HCT116 (cell line): Measurements from ENCODE around the gene SNX9. TPM values are rescaled to one million over a fixed set of nuclear protein-coding genes. Genes with fewer than 3 reads are reported as not detected.

Source experiments
- ATAC-seq: fragments of 200-7000 bp; cut with Tn5 transposase; 2 replicates; pipeline ENCODE4 v1.9.1; 2020; ENCODE audit warnings: mild to moderate bottlenecking, moderate library complexity
- BruUV-seq: library from RNA; stranded (reverse); fragments of 400-500 nt; replicated peaks from 2 replicates; lab custom pipeline; 2021; lab: Mats Ljungman, UMichigan
- CTCF ChIA-PET: fragments of 300-600 bp; sonication (Branson Sonifier 250); formaldehyde crosslinking; loops from one replicate; lab custom pipeline; 2021; ENCODE audit warnings: antibody characterized with exemption; lab: Charles Lee
- POLR2A ChIA-PET: fragments of 300-600, 350-600 bp; sonication (Branson Sonifier 250); formaldehyde crosslinking; loops from one replicate; lab custom pipeline; 2021; ENCODE audit warnings: antibody characterized with exemption; lab: Charles Lee
- RAD21 ChIA-PET, 2 experiments: fragments of 300-600 bp; sonication (Branson Sonifier 250); formaldehyde crosslinking; loops; one replicate each; lab custom pipeline; 2023; ENCODE audit warnings: low total read pairs in 2 of 2; ENCODE audit not compliant: uncharacterized antibody in 2 of 2, unreplicated experiment in 2 of 2, low non-redundant PET in 1 of 2; lab: Charles Lee
- DNase-seq: peaks from one replicate; pipeline ENCODE4 v3.0.0-alpha.2; 2010; ENCODE audit warnings: low read depth, low spot score
- H2AFZ ChIP-seq: fragments of 200-600 bp; shearing (Covaris generic), sonication (generic); 2 replicates; pipeline ENCODE4 v1.6.1; 2017; ENCODE audit warnings: low read depth, mixed run types, mixed read lengths, antibody characterized with exemption, low read length; ENCODE audit not compliant: poor library complexity, severe bottlenecking
- H3K27ac ChIP-seq: 2 replicates; pipeline ENCODE4 v1.5.1; 2012; ENCODE audit warnings: low read depth, low read length
- H3K27me3 ChIP-seq: fragments of 200-600 bp; sonication (generic); 2 replicates; pipeline ENCODE4 v1.6.1; 2016; ENCODE audit warnings: mixed run types, low read length, mixed read lengths; ENCODE audit not compliant: insufficient read depth
- H3K36me3 ChIP-seq, 2 experiments: fragments of 200-500 bp in 1 of 2; fragments of 200-600 bp in 1 of 2; sonication (Bioruptor generic) in 1 of 2; sonication (generic) in 1 of 2; 2 replicates each; pipeline versions ENCODE4 v1.5.1 to v1.6.1; 2014 to 2016; ENCODE audit warnings: low read length in 2 of 2, inconsistent platforms in 1 of 2, mixed read lengths in 1 of 2, mixed run types in 1 of 2; ENCODE audit not compliant: insufficient read depth in 2 of 2, control insufficient read depth in 1 of 2
- H3K4me1 ChIP-seq, 2 experiments: fragments of 200-600 bp in 1 of 2; sonication (generic) in 1 of 2; 2 replicates each; pipeline versions ENCODE4 v1.5.1 to v1.6.1; 2012 to 2017; ENCODE audit warnings: low read length in 2 of 2, inconsistent platforms in 1 of 2, mild to moderate bottlenecking in 1 of 2, mixed read lengths in 1 of 2, mixed run types in 1 of 2, moderate library complexity in 1 of 2; ENCODE audit not compliant: insufficient read depth in 2 of 2, control insufficient read depth in 1 of 2
- H3K4me2 ChIP-seq: fragments of 200-600 bp; sonication (generic); 2 replicates; pipeline ENCODE4 v1.6.1; 2017; ENCODE audit warnings: mixed run types, low read length, mixed read lengths
- H3K4me3 ChIP-seq, 2 experiments: fragments of 200-600 bp in 1 of 2; sonication (generic) in 1 of 2; replicated peaks in 1 of 2; 2 replicates each; pipeline ENCODE4 v1.5.1; 2011 to 2016; ENCODE audit warnings: low read length in 2 of 2, control low read depth in 1 of 2, low read depth in 1 of 2, mild to moderate bottlenecking in 1 of 2, mixed read lengths in 1 of 2, mixed run types in 1 of 2
- H3K79me2 ChIP-seq: fragments of 200-600 bp; sonication (generic); 2 replicates; pipeline ENCODE4 v1.6.1; 2017; ENCODE audit warnings: mild to moderate bottlenecking, mixed run types, low read length, moderate library complexity, mixed read lengths; ENCODE audit not compliant: insufficient read depth
- H3K9ac ChIP-seq: fragments of 200-600 bp; sonication (generic); 2 replicates; pipeline ENCODE4 v1.6.1; 2016; ENCODE audit warnings: low read length, mixed read lengths
- H3K9me2 ChIP-seq: fragments of 200-600 bp; sonication (generic), shearing (Covaris generic); 2 replicates; pipeline ENCODE4 v1.6.1; 2017; ENCODE audit warnings: mixed run types, mild to moderate bottlenecking, moderate library complexity; ENCODE audit not compliant: insufficient read depth
- H3K9me3 ChIP-seq, 2 experiments: fragments of 200-500 bp in 1 of 2; fragments of 200-600 bp in 1 of 2; sonication (Bioruptor generic) in 1 of 2; sonication (generic) in 1 of 2; 2 replicates each; pipeline ENCODE4 v1.6.1; 2014 to 2017; ENCODE audit warnings: low read length in 2 of 2, mixed read lengths in 2 of 2, inconsistent platforms in 1 of 2, low read depth in 1 of 2, mild to moderate bottlenecking in 1 of 2, mixed run types in 1 of 2, moderate library complexity in 1 of 2; ENCODE audit not compliant: control insufficient read depth in 1 of 2, insufficient read depth in 1 of 2
- H4K20me1 ChIP-seq: fragments of 200-600 bp; sonication (generic), shearing (Covaris generic); 2 replicates; pipeline ENCODE4 v1.6.1; 2017; ENCODE audit warnings: mixed run types, mild to moderate bottlenecking, moderate library complexity; ENCODE audit not compliant: insufficient read depth
- CBX3 ChIP-seq: IDR thresholded peaks from 2 replicates; pipeline ENCODE4 v1.6.1; 2012; ENCODE audit warnings: low read depth
- EGR1 ChIP-seq: IDR thresholded peaks from 2 replicates; pipeline ENCODE4 v1.6.1; 2012; ENCODE audit warnings: low read depth
- ELF1 ChIP-seq: IDR thresholded peaks from 2 replicates; pipeline ENCODE4 v1.6.1; 2012; ENCODE audit warnings: low read depth, borderline replicate concordance
- EZH2 ChIP-seq: fragments of 200-600 bp; sonication (generic); IDR thresholded peaks from 2 replicates; pipeline ENCODE4 v1.6.1; 2017; ENCODE audit warnings: antibody characterized with exemption, mixed run types
- JUND ChIP-seq: IDR thresholded peaks from 2 replicates; pipeline ENCODE4 v1.6.1; 2012
- MAX ChIP-seq: IDR thresholded peaks from 2 replicates; pipeline ENCODE4 v1.6.1; 2012
- SP1 ChIP-seq: IDR thresholded peaks from 2 replicates; pipeline ENCODE4 v1.6.1; 2012; ENCODE audit warnings: low read depth
- SRF ChIP-seq: IDR thresholded peaks from 2 replicates; pipeline ENCODE4 v1.6.1; 2012; ENCODE audit warnings: low read depth
- TCF7L2 ChIP-seq: IDR thresholded peaks from 2 replicates; pipeline ENCODE4 v1.7.0; 2011; ENCODE audit warnings: borderline replicate concordance, inconsistent platforms; ENCODE audit not compliant: insufficient read depth, insufficient read length; ENCODE audit errors: extremely low read depth
- YY1 ChIP-seq: IDR thresholded peaks from 2 replicates; pipeline ENCODE4 v1.6.1; 2011; ENCODE audit warnings: low read length, low read depth, moderate library complexity, mild to moderate bottlenecking; ENCODE audit not compliant: insufficient replicate concordance; ENCODE audit errors: extremely low read depth
- ZFX ChIP-seq: fragments of 450-650 bp; IDR thresholded peaks from 2 replicates; pipeline ENCODE4 v1.6.1; 2017
- intact Hi-C: fragments of 100-400 bp; cut with micrococcal nuclease; formaldehyde crosslinking; loops from 2 replicates; pipeline ENCODE4 v1.10.0; 2022
- total RNA-seq: library from RNA; stranded (reverse); gene quantifications from one replicate; pipeline ENCODE4 v1.2.1, GENCODE V29; 2021; ENCODE audit not compliant: unreplicated experiment
- TF ChIP-seq, protein P1 (sequence below): IDR thresholded peaks from 2 replicates; pipeline ENCODE4 v1.6.1; 2012
- TF ChIP-seq, protein P2 (sequence below): IDR thresholded peaks from 2 replicates; pipeline ENCODE4 v1.6.1; 2012; ENCODE audit warnings: low read depth
- TF ChIP-seq, protein P3 (sequence below): IDR thresholded peaks from 2 replicates; pipeline ENCODE4 v1.6.1; 2011; ENCODE audit warnings: mild to moderate bottlenecking, low read length, moderate library complexity; ENCODE audit not compliant: insufficient replicate concordance; ENCODE audit errors: extremely low read depth

SNX9 gene
- total RNA-seq, 1 experiment from 2014 or later, result 42.5 TPM

- H3K4me3 ChIP-seq, result no peak overlapping the region
- H2AFZ ChIP-seq, result no peak overlapping the region
- no peak overlapping the region for H3K27ac ChIP-seq
- H4K20me1 ChIP-seq, result peaks cover 16% of the 10 kb centered on the region; the same call in 1 of the 2 replicates
- H3K9me2 ChIP-seq, result no peaks in the 10 kb centered on the region
- POLR2A ChIA-PET, result no interaction called here
- no peak for ATAC-seq
- BruUV-seq, result no TSS peak
- no peak for DNase-seq
- H3K79me2 ChIP-seq, result peaks cover 96% of the 10 kb centered on the region
- TF ChIP-seq ELF1 (no peak), SP1 (no peak), EZH2 (no peak), CBX3 (no peak), EGR1 (no peak), SRF (no peak), ZFX (no peak), TCF7L2 (no peak), MAX (no peak), YY1 (no peak), JUND (no peak)
- TF ChIP-seq, protein P1, sequence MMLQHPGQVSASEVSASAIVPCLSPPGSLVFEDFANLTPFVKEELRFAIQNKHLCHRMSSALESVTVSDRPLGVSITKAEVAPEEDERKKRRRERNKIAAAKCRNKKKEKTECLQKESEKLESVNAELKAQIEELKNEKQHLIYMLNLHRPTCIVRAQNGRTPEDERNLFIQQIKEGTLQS, result no peak
- TF ChIP-seq, protein P2, sequence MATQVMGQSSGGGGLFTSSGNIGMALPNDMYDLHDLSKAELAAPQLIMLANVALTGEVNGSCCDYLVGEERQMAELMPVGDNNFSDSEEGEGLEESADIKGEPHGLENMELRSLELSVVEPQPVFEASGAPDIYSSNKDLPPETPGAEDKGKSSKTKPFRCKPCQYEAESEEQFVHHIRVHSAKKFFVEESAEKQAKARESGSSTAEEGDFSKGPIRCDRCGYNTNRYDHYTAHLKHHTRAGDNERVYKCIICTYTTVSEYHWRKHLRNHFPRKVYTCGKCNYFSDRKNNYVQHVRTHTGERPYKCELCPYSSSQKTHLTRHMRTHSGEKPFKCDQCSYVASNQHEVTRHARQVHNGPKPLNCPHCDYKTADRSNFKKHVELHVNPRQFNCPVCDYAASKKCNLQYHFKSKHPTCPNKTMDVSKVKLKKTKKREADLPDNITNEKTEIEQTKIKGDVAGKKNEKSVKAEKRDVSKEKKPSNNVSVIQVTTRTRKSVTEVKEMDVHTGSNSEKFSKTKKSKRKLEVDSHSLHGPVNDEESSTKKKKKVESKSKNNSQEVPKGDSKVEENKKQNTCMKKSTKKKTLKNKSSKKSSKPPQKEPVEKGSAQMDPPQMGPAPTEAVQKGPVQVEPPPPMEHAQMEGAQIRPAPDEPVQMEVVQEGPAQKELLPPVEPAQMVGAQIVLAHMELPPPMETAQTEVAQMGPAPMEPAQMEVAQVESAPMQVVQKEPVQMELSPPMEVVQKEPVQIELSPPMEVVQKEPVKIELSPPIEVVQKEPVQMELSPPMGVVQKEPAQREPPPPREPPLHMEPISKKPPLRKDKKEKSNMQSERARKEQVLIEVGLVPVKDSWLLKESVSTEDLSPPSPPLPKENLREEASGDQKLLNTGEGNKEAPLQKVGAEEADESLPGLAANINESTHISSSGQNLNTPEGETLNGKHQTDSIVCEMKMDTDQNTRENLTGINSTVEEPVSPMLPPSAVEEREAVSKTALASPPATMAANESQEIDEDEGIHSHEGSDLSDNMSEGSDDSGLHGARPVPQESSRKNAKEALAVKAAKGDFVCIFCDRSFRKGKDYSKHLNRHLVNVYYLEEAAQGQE, result no peak
- TF ChIP-seq, protein P3, sequence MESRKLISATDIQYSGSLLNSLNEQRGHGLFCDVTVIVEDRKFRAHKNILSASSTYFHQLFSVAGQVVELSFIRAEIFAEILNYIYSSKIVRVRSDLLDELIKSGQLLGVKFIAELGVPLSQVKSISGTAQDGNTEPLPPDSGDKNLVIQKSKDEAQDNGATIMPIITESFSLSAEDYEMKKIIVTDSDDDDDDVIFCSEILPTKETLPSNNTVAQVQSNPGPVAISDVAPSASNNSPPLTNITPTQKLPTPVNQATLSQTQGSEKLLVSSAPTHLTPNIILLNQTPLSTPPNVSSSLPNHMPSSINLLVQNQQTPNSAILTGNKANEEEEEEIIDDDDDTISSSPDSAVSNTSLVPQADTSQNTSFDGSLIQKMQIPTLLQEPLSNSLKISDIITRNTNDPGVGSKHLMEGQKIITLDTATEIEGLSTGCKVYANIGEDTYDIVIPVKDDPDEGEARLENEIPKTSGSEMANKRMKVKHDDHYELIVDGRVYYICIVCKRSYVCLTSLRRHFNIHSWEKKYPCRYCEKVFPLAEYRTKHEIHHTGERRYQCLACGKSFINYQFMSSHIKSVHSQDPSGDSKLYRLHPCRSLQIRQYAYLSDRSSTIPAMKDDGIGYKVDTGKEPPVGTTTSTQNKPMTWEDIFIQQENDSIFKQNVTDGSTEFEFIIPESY, result no peak
- CTCF ChIA-PET, result no interaction called here
- no peaks in the 10 kb centered on the region for H3K36me3 ChIP-seq
- H3K4me2 ChIP-seq, result no peak overlapping the region
- no peaks in the 10 kb centered on the region for H3K9me3 ChIP-seq
- H3K4me1 ChIP-seq, result peaks cover 37 to 57% of the 10 kb centered on the region in 2 experiments
- no peak overlapping the region for H3K9ac ChIP-seq
- no peaks in the 10 kb centered on the region for H3K27me3 ChIP-seq
- intact Hi-C loops, result no loop called here
- RAD21 ChIA-PET, result interaction anchor here in 1 of 2 experiments (0.5 kb wide), 1 partner anchor 86 kb away, joined by 3 read pairs; no protein-coding TSS in a partner anchor
Measured at GRCh38 chr6:157987788-157988699, 165.0 kb downstream of the SNX9 start.
